Measurements from ENCODE around the gene WAC.
A peak's percentile ranks its signal among the peaks of the same experiment; 100 is the strongest.

The WAC gene

DNA sequence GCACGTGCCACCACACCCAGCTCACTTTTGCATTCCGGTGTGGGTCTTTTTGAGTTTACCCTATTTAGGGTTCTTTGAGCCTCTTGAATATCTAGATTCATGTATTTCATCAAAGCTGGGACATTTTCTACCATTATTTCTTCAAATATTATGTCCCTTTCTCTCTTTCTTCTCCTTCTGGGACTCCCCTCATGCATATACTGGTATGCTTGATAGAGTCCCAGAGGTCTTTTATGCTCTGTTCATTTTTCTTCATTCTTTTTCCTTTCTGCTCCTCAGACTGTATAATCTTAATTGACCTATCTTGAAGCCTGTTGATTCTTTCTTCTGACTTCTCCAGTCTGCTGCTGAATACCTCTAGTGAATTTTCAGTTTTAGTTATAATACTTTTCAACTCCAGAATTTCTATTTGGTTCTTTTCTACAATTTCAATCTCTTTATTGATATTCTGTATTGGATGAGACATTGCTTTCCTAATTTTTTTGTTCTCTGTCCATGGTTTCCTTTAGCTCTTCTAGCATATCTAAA is 9.1 kb upstream of the WAC start:
- Histone ChIP-seq H3K9ac (ENCODE audit: low read length in 5 of 5) (no peak overlapping the region), H3K4me1 (ENCODE audit: control insufficient read depth in 5 of 5, insufficient read depth in 5 of 5, low read length in 5 of 5) (peaks cover 0 to under 1% (median 0%) of the 10 kb centered on the region in 5 donors), H3K4me3 (ENCODE audit: low read depth in 1 of 5, low read length in 5 of 5) (no peak overlapping the region), H3K36me3 (ENCODE audit: control insufficient read depth in 5 of 5, insufficient read depth in 5 of 5, low read length in 5 of 5) (peaks cover 7 to 20% (median 15%) of the 10 kb centered on the region in 5 donors), H3K9me3 (ENCODE audit: control insufficient read depth in 5 of 5, low read length in 5 of 5) (peaks cover 0 to 12% (median 2%) of the 10 kb centered on the region in 5 donors), H3K27me3 (ENCODE audit: control insufficient read depth in 5 of 5, insufficient read depth in 4 of 5, low read length in 5 of 5) (no peaks in the 10 kb centered on the region), H3K27ac (ENCODE audit: low read depth, low read length) (no peak overlapping the region)

DNA sequence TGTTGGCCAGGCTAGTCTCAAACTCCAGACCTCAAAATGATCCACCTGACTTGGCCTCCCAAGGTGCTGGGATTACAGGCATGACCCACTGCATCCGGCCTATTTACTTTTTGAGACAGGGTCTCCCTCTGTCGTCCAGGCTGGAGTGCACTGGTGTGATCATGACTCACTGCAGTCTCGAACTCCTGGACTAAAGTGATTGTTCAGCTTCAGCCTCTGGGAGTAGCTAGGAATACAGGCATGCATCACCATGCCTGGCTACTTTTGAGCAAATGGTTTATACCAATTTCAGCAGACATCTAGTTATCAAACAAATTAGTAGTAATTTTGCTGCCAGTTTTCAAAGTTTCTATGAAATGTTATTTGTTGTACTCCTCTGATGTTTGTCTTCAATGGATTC is 2.2 kb upstream of the WAC start:
- Histone ChIP-seq H3K4me1 (ENCODE audit: control insufficient read depth in 5 of 5, insufficient read depth in 5 of 5, low read length in 5 of 5) (peaks cover 2 to 34% (median 29%) of the 10 kb centered on the region in 5 donors), H3K9me3 (ENCODE audit: control insufficient read depth in 5 of 5, low read length in 5 of 5) (no peaks in the 10 kb centered on the region), H3K4me3 (ENCODE audit: low read depth in 1 of 5, low read length in 5 of 5) (no peak overlapping the region), H3K27ac (ENCODE audit: low read depth, low read length) (no peak overlapping the region), H3K36me3 (ENCODE audit: control insufficient read depth in 5 of 5, insufficient read depth in 5 of 5, low read length in 5 of 5) (peaks cover 4 to 6% (median 5%) of the 10 kb centered on the region in 5 donors), H3K9ac (ENCODE audit: low read length in 5 of 5) (peak overlapping the region in 1 of 5 donors; percentile 25), H3K27me3 (ENCODE audit: control insufficient read depth in 5 of 5, insufficient read depth in 4 of 5, low read length in 5 of 5) (no peaks in the 10 kb centered on the region)

DNA sequence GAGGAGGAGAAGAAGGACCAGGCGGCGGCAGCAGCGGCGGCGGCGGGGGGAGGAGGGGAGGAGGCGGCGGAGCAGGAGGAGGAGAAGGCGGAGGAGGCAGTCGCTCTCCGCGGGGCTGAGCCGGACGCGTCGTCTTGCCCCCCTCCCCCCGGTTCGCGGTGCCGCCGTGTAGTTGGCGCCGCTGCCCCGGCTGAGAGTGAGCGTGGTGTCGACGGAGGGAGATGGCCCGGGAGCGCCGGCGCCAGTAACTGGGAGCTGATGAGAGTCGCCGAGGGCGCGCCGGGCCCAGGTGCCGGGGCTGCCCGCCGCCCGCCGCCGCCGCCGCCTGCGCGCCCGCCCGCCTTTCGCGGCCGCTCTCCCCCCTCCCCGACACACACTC is 257 bp downstream of the WAC start:
- Histone ChIP-seq H3K36me3 (ENCODE audit: control insufficient read depth in 5 of 5, insufficient read depth in 5 of 5, low read length in 5 of 5) (peaks cover 20 to 28% (median 26%) of the 10 kb centered on the region in 5 donors), H3K4me3 (ENCODE audit: low read depth in 1 of 5, low read length in 5 of 5) (peak overlapping the region in 4 of 5 donors; percentile 74 to 93 (median 84)), H3K9me3 (ENCODE audit: control insufficient read depth in 5 of 5, low read length in 5 of 5) (no peaks in the 10 kb centered on the region), H3K27me3 (ENCODE audit: control insufficient read depth in 5 of 5, insufficient read depth in 4 of 5, low read length in 5 of 5) (no peaks in the 10 kb centered on the region), H3K4me1 (ENCODE audit: control insufficient read depth in 5 of 5, insufficient read depth in 5 of 5, low read length in 5 of 5) (peaks cover 2 to 39% (median 32%) of the 10 kb centered on the region in 5 donors), H3K27ac (ENCODE audit: low read depth, low read length) (peak overlapping the region; percentile 98), H3K9ac (ENCODE audit: low read length in 5 of 5) (peak overlapping the region in 4 of 5 donors; percentile 77 to 98 (median 97))

DNA sequence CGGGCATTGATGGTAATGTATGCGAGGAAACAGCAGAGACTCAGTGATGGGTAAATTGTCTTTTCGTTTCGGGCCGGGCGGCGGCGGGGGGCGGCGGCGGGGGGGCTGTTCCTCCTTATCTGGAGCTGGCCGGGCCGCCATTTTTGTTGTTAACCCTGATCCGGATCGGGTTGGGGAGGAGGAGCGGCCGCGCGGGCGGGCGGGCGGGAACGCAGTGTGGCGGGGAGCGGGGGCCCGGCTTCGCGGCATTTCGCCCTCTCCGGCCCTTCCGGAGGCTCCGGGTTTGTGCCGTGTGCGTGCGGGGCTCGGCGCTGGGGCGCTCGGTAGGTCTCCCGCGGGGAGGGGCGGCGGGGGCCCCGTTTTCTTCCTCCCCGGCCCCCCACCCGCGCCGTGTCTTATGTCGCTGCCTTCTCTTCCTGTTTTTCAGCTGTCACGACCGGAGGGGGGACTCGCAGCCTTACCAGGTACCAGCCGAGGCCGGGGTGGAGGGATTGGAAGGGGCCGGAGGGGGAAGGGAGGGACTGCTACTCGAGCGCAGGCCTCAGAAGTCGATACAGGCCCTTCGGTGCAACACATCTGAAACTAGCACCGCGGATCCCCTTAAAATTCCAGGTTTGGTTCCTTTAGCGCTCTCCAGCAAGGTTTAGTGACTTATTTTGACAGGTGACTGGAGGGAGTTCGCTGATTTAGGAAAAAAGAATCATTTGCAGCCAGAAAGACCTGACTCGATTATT is 820 bp downstream of the WAC start:
- H3K27me3 ChIP-seq (ENCODE audit: control insufficient read depth in 5 of 5, insufficient read depth in 4 of 5, low read length in 5 of 5), result no peaks in the 10 kb centered on the region
- H3K36me3 ChIP-seq (ENCODE audit: control insufficient read depth in 5 of 5, insufficient read depth in 5 of 5, low read length in 5 of 5), result peaks cover 20 to 34% (median 30%) of the 10 kb centered on the region in 5 donors
- peaks cover 2 to 39% (median 32%) of the 10 kb centered on the region in 5 donors for H3K4me1 ChIP-seq (ENCODE audit: control insufficient read depth in 5 of 5, insufficient read depth in 5 of 5, low read length in 5 of 5)
- no peaks in the 10 kb centered on the region for H3K9me3 ChIP-seq (ENCODE audit: control insufficient read depth in 5 of 5, low read length in 5 of 5)
- peak overlapping the region; percentile 78 to 93 (median 90) for H3K4me3 ChIP-seq (ENCODE audit: low read depth in 1 of 5, low read length in 5 of 5)
- H3K9ac ChIP-seq (ENCODE audit: low read length in 5 of 5), result peak overlapping the region; percentile 73 to 98 (median 94)
- peak overlapping the region; percentile 95 for H3K27ac ChIP-seq (ENCODE audit: low read depth, low read length)

DNA sequence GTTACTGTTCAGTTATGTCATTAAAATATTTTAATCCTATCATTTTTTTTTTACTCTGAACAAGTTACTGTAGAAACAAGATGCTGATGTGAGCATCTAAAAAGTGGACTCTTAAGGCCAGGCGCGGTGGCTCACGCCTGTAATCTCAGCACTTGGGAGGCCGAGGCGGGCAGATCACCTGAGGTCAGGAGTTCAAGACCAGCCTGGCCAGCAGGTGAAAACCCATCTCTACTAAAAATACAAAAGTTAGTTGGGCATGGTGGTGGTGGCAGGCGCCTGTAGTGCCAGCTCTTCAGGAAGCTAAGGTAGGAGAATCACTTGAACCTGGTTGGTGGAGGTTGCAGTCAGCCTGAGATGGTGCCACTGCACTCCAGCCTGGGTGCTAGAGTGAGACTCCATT is 2.9 kb downstream of the WAC start:
- Histone ChIP-seq H3K9me3 (ENCODE audit: control insufficient read depth in 5 of 5, low read length in 5 of 5) (no peaks in the 10 kb centered on the region), H3K4me3 (ENCODE audit: low read depth in 1 of 5, low read length in 5 of 5) (no peak overlapping the region), H3K27ac (ENCODE audit: low read depth, low read length) (no peak overlapping the region), H3K9ac (ENCODE audit: low read length in 5 of 5) (no peak overlapping the region), H3K27me3 (ENCODE audit: control insufficient read depth in 5 of 5, insufficient read depth in 4 of 5, low read length in 5 of 5) (no peaks in the 10 kb centered on the region), H3K36me3 (ENCODE audit: control insufficient read depth in 5 of 5, insufficient read depth in 5 of 5, low read length in 5 of 5) (peaks cover 29 to 54% (median 38%) of the 10 kb centered on the region in 5 donors), H3K4me1 (ENCODE audit: control insufficient read depth in 5 of 5, insufficient read depth in 5 of 5, low read length in 5 of 5) (peaks cover 0 to 36% (median 22%) of the 10 kb centered on the region in 5 donors)

DNA sequence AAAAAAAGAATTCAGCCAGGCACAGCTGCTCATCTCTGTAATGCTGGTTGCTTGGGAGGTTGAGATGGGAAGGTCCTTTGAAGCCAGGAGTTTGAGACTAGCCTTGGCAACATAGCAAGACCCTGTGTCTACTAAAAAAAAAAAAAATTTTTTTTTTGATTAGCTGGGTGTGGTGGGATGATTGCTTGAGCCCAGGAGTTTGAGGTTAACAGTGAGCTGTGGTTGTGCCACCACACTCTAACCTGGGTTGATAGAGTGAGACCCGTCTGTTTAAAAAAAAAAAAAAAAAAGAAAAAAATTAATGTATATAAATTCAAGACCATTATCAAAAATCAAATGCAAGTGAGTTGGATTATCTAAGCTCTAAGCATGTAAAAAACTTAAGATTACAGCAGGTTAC is 5.7 kb downstream of the WAC start:
- Histone ChIP-seq H3K9me3 (ENCODE audit: control insufficient read depth in 5 of 5, low read length in 5 of 5) (no peaks in the 10 kb centered on the region), H3K4me3 (ENCODE audit: low read depth in 1 of 5, low read length in 5 of 5) (no peak overlapping the region), H3K9ac (ENCODE audit: low read length in 5 of 5) (no peak overlapping the region), H3K36me3 (ENCODE audit: control insufficient read depth in 5 of 5, insufficient read depth in 5 of 5, low read length in 5 of 5) (peaks cover 41 to 64% (median 48%) of the 10 kb centered on the region in 5 donors), H3K27ac (ENCODE audit: low read depth, low read length) (no peak overlapping the region), H3K4me1 (ENCODE audit: control insufficient read depth in 5 of 5, insufficient read depth in 5 of 5, low read length in 5 of 5) (peaks cover 0 to 26% (median 14%) of the 10 kb centered on the region in 5 donors), H3K27me3 (ENCODE audit: control insufficient read depth in 5 of 5, insufficient read depth in 4 of 5, low read length in 5 of 5) (no peaks in the 10 kb centered on the region)

DNA sequence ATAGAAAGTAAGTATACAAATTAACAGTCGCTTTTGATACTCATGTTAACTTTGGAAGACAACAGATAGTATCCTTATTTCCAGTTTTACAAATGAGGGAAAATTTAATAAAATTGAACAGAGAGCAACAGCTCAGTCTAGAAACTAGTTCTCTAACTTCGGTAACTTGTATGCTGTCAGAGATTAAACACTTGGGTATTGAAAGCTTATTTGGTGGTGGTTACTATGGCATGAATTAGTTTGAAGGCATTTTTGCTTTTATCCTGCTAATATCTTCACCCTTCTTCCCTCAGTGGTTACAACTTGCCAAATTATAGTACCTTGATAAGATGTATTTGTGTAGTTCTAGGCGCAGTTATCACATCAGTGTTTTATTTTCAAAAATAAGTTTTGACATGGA is 7.2 kb downstream of the WAC start:
- Histone ChIP-seq H3K4me1 (ENCODE audit: control insufficient read depth in 5 of 5, insufficient read depth in 5 of 5, low read length in 5 of 5) (peaks cover 0 to 17% (median 3%) of the 10 kb centered on the region in 5 donors), H3K27ac (ENCODE audit: low read depth, low read length) (no peak overlapping the region), H3K9ac (ENCODE audit: low read length in 5 of 5) (no peak overlapping the region), H3K9me3 (ENCODE audit: control insufficient read depth in 5 of 5, low read length in 5 of 5) (no peaks in the 10 kb centered on the region), H3K36me3 (ENCODE audit: control insufficient read depth in 5 of 5, insufficient read depth in 5 of 5, low read length in 5 of 5) (peaks cover 41 to 71% (median 52%) of the 10 kb centered on the region in 5 donors), H3K4me3 (ENCODE audit: low read depth in 1 of 5, low read length in 5 of 5) (no peak overlapping the region), H3K27me3 (ENCODE audit: control insufficient read depth in 5 of 5, insufficient read depth in 4 of 5, low read length in 5 of 5) (no peaks in the 10 kb centered on the region)

DNA sequence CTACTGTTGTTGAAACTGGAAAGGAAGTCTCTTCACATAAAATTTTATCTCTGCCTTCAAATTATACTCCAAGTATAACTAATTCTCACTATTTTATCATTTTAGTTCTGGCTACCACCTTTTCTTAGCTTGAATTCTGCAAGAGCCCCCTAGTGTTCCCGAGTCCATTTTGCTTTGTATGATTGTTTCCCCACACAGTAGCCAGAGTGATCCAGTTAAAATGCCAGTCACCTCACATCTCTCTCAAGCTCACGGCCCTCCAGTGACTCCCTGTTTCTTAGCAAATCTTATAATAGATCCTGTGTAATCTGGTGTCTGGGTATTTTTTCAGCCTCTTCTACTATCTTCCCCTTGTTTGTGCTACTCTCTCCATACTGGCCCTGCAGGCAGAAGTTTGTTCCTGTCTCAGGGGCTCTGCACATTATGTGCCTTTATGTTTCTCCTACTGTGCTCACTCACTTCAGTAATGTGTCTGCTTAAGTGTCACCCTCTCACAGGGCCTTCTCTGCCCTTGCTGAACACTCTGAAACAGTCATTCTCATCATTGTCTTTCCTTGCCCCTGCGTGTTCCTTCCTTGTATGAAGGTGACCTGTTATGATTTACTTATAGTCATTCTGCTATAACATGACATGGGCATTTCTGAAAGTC is 8.9 kb downstream of the WAC start:
- H3K9me3 ChIP-seq (ENCODE audit: control insufficient read depth in 5 of 5, low read length in 5 of 5), result no peaks in the 10 kb centered on the region
- H3K9ac ChIP-seq (ENCODE audit: low read length in 5 of 5), result no peak overlapping the region
- peaks cover 36 to 58% (median 44%) of the 10 kb centered on the region in 5 donors for H3K36me3 ChIP-seq (ENCODE audit: control insufficient read depth in 5 of 5, insufficient read depth in 5 of 5, low read length in 5 of 5)
- H3K4me3 ChIP-seq (ENCODE audit: low read depth in 1 of 5, low read length in 5 of 5), result no peak overlapping the region
- no peaks in the 10 kb centered on the region for H3K27me3 ChIP-seq (ENCODE audit: control insufficient read depth in 5 of 5, insufficient read depth in 4 of 5, low read length in 5 of 5)
- peaks cover 0 to 9% (median 3%) of the 10 kb centered on the region in 5 donors for H3K4me1 ChIP-seq (ENCODE audit: control insufficient read depth in 5 of 5, insufficient read depth in 5 of 5, low read length in 5 of 5)
- no peak overlapping the region for H3K27ac ChIP-seq (ENCODE audit: low read depth, low read length)

DNA sequence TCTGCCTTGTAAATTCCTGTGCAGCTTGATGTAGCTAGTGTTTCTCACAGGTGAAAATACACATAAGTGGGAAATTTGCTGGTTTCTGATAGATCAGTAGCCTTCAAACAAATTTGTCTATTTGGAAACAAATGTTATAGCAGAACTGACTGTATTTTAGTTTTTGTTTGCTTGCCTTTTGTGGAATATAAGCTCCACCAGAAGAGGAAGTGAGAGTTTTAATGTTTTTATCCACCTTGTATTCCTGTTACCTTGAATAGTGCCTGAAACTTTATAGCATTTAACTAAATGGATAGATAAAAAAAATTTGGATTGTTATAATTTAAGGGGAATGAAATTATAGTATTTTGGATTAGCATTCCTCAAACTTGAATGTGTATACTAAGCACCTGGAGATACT is 9.8 kb downstream of the WAC start:
- H3K9ac ChIP-seq (ENCODE audit: low read length in 5 of 5), result no peak overlapping the region

DNA sequence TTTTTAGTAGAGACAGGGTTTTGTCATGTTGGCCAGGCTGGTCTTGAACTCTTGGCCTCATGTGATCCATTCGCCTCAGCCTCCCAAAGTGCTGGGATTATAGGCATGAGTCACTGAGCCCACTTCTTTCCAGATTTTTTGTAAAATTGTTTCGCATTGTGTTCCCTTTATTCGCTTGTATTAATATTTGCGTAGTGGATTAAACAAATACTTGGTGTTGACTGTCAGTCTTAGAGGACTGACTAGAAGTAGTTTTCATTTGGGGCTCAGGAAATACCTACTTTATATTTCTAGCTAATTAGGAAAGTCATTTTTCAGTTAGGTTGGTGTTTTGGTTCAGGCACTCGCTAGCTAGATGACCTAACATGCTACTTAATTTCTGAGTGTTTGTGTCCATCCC is 11.1 kb downstream of the WAC start:
- H3K27me3 ChIP-seq (ENCODE audit: control insufficient read depth in 5 of 5, insufficient read depth in 4 of 5, low read length in 5 of 5), result no peaks in the 10 kb centered on the region
- no peak overlapping the region for H3K9ac ChIP-seq (ENCODE audit: low read length in 5 of 5)
- H3K4me3 ChIP-seq (ENCODE audit: low read depth in 1 of 5, low read length in 5 of 5), result no peak overlapping the region
- no peaks in the 10 kb centered on the region for H3K9me3 ChIP-seq (ENCODE audit: control insufficient read depth in 5 of 5, low read length in 5 of 5)
- H3K36me3 ChIP-seq (ENCODE audit: control insufficient read depth in 5 of 5, insufficient read depth in 5 of 5, low read length in 5 of 5), result peaks cover 22 to 44% (median 32%) of the 10 kb centered on the region in 5 donors
- no peak overlapping the region for H3K27ac ChIP-seq (ENCODE audit: low read depth, low read length)
- peaks cover 0 to 9% (median 3%) of the 10 kb centered on the region in 5 donors for H3K4me1 ChIP-seq (ENCODE audit: control insufficient read depth in 5 of 5, insufficient read depth in 5 of 5, low read length in 5 of 5)

More for the DNA sequence above, 9.8 kb downstream of the WAC start:
- Histone ChIP-seq H3K36me3 (ENCODE audit: control insufficient read depth in 5 of 5, insufficient read depth in 5 of 5, low read length in 5 of 5) (peaks cover 27 to 50% (median 37%) of the 10 kb centered on the region in 5 donors), H3K9me3 (ENCODE audit: control insufficient read depth in 5 of 5, low read length in 5 of 5) (no peaks in the 10 kb centered on the region), H3K27ac (ENCODE audit: low read depth, low read length) (no peak overlapping the region), H3K27me3 (ENCODE audit: control insufficient read depth in 5 of 5, insufficient read depth in 4 of 5, low read length in 5 of 5) (no peaks in the 10 kb centered on the region), H3K4me3 (ENCODE audit: low read depth in 1 of 5, low read length in 5 of 5) (no peak overlapping the region), H3K4me1 (ENCODE audit: control insufficient read depth in 5 of 5, insufficient read depth in 5 of 5, low read length in 5 of 5) (peaks cover 0 to 9% (median 3%) of the 10 kb centered on the region in 5 donors)
